C4-2B (cell line): ENCODE results near the gene TOMM20.

Experiments
- CTCF ChIP-seq: fragments of 450-650 bp; conservative IDR thresholded peaks from 2 replicates; pipeline ENCODE4 v1.5.1; 2017; ENCODE audit warnings: mild to moderate bottlenecking
- ZFX ChIP-seq: fragments of 450-650 bp; IDR thresholded peaks from 2 replicates; pipeline ENCODE4 v1.6.1; 2017

DNA sequence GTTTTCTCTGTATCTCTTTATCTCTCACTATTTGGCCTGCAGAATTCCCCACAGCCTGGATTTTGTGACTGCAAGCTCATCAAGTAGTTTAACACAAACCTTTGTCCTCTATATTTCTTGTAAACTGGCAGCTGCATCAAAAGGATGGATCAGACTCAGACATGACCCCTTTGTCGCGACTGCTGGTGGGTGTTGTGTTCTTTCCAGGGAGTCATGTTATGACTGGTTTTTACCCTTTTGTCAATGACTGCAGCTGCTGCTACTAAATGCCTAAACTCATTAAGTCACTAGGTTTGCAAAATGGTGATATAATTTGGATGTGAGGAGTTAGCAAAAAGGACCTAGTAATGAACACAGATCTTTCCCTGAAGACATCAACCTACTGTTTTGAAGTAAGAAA, 10.2 kb upstream of the TOMM20 start:
- no peak for TF ChIP-seq CTCF
- TF ChIP-seq ZFX: no peak
